HG03135 (cell line): ENCODE data around the gene ATP6V0A1.
A peak's percentile ranks its signal among the peaks of the same experiment; 100 is the strongest.
"Not testable (repeated sequence)": the region's sequence is repeated elsewhere in the genome, so short reads cannot be mapped to it uniquely, and the experiment has no call there.

ENCODE experiments used
- ATAC-seq: cut with Tn5 transposase; IDR thresholded peaks from one replicate; pipeline ENCODE4 v1.9.1; 2021; ENCODE audit warnings: mild to moderate bottlenecking, moderate library complexity; ENCODE audit not compliant: unreplicated experiment

Gene ATP6V0A1

DNA sequence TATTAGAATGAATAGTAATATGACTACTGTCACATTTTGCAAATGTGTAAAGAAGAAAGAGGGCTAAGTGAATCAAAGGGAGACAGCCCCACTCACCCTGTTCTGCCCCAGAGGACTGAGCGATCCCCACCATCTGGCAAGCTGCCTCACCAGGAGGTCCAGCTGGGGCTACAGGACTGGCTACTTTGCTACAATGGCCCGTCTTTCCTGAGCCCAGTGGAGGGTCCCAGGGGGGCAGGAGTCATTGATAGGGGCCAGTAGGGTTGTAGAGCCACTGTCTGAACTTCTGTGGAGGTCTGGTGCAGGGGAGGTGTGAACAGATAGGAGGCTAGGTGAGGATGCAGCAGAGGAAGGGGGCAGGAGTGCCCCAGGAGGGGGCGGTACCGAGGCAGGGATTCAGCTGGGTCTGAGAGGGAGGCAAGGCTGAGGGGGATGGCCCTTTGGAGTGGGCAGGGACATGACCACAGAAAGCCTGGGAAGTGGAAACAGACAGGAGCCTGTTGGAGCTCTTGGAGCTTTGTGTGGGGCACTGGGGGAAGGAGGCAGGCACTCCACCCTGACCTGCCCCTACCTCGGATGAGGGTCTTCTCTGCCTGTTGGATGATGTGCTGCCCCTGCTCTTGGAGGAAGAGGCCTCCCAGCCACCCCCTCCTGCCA is 97.4 kb downstream of the ATP6V0A1 start:
- not testable (repeated sequence) for ATAC-seq

DNA sequence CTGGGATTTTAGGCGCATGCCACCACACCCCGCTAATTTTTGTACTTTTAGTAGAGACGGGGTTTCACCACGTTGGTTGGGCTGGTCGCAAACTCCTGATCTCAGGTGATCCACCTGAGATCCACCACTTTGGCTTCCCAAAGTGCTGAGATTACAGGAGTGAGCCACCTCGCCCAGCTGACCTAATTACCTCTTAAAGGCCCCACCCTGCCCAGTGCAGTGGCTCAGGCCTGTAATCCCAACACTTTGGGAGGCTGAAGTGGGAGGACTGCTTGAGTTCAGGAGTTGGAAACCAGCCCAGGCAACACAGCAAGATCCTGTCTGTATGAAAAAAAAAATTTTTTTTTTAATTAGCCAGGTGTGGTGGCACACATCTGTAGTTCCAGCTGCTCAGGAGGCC is 100.4 kb downstream of the ATP6V0A1 start:
- ATAC-seq: no peak

DNA sequence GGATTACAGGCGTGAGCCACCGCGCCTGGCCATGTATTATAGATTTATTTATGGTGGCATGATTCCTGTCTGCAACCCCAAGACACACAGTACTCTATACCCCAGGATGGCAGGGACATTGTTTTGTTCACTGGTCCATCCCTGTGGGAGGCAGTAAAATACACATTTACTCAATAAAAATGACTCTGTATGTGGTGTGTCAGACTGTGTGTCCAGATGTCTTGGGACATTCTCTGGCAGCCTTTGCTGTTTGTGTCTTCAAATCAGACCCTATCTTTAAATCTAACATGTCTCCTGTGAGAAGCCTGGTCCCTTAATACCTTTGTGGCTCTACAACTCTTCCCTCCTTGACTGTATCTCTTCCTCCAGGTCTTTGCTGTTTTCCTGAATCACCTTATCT is 101.6 kb downstream of the ATP6V0A1 start:
- no peak for ATAC-seq

DNA sequence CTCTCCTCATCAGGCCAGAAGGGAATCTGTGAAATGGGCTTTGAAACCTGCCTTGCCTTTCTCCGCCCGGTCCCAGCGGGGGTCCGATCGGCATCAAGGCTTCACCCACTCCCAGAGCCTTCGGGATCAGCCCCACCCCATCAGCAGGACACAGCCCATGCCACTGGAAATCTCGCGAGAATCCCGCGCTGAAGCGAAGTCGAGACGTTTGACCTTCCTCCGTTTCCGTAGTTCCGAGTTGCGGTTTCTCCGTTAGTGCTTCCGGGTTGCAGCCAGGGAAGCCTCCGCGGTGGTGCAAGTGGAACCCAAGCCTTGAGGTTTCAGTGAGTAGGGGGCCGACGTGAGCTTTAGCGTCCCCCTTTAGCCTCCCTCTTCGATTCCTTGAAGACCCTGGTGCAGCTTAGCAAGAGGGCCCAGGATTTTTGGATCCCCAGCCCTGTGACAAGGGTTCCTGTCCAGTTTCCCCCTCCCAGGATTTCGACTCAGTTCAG is 103.3 kb downstream of the ATP6V0A1 start, which contains the start of gene COASY:
COASY (plus strand) TSS at position 252 of the 491 bp plus-strand sequence. CDS start 475 bp downstream, outside the sequence.
- ATAC-seq: no peak

DNA sequence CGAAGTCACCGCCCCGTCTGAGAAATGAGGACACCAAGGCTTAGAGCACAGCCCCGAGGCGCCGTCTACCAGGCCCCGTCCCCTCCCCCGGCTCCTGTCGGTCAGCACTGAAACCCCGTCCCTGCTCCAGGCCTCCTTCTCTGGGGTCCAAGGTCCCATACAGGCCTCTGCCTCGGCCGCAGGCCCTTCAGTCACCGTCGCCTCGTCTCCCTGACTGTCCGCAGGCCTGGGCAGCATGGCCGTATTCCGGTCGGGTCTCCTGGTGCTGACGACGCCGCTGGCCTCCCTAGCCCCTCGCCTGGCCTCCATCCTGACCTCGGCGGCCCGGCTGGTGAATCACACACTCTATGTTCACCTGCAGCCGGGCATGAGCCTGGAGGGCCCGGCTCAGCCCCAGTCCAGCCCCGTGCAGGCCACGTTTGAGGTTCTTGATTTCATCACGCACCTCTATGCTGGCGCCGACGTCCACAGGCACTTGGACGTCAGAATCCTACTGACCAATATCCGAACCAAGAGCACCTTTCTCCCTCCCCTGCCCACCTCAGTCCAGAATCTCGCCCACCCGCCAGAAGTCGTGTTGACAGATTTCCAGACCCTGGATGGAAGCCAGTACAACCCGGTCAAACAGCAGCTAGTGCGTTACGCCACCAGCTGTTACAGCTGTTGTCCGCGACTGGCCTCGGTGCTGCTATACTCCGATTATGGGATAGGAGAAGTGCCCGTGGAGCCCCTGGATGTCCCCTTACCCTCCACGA is 103.9 kb downstream of the ATP6V0A1 start:
- ATAC-seq: no peak

DNA sequence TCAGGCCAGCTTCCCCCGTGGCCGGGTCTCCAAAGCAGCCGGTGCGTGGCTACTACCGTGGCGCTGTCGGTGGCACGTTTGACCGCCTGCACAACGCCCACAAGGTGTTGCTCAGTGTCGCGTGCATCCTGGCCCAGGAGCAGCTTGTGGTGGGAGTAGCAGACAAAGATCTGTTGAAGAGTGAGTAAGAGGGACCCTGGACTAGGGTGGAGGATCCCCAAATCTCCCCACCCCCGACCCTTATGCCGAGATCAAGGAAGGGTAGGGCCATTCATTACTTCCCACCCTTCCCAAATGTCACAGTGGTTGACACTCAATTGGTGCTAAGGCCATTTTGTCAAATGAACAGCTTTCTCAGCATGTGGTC is 104.4 kb downstream of the ATP6V0A1 start:
- ATAC-seq: no peak

DNA sequence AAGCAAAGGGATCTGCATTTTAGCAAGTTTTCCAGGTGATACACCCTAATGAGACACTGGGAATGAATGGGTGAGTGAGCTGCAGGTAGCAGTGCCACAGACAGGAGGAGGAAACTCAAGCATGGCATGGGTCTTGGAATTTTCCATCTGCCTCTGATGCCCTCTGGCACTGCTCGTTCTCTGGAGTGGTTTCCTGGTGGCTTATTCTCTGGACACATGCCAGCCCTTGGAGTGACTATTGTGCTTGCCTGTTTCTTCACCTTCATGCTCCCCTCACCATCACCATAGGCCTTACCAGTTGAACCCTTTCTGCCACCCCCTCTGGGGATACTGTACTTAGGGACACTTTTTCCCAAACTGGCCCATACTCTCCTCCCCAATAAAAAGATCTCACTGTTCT is 104.9 kb downstream of the ATP6V0A1 start:
- no peak for ATAC-seq

DNA sequence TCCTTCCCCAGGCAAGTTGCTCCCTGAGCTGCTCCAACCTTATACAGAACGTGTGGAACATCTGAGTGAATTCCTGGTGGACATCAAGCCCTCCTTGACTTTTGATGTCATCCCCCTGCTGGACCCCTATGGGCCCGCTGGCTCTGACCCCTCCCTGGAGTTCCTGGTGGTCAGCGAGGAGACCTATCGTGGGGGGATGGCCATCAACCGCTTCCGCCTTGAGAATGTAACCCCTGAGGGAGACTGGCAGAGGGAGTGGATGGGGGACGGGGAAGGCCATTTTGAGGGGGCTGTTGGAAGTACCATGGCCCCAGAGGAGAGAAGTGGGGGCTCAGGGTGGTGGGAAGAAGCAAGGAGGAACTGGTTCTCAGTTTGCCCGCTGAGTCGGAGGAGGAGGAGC is 105.3 kb downstream of the ATP6V0A1 start:
- no peak for ATAC-seq

DNA sequence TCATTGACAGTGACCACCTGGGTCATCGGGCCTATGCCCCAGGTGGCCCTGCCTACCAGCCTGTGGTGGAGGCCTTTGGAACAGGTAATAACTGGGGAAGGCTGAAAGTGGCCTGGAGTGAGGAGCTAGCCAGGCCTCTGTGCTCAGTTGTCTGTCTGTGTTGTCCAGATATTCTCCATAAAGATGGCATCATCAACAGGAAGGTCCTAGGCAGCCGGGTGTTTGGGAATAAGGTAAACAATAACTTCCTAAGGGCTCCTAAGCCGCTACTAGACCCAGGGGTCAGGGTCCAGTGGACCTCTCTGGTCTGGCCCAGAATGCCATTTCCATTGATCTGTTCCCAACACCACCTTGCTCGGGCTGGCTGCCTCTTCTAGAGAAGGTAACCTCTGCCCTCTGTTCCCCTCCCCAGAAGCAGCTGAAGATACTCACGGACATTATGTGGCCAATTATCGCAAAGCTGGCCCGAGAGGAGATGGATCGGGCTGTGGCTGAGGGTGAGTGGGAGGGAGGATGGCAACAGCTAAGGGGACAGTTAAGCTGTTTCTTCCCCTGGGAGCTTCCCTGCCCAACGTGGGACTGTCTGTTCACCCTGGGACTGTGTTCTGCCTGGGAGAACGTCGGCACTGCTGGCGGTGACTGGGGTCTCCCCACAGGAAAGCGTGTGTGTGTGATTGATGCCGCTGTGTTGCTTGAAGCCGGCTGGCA is 106.3 kb downstream of the ATP6V0A1 start:
- ATAC-seq: no peak

DNA sequence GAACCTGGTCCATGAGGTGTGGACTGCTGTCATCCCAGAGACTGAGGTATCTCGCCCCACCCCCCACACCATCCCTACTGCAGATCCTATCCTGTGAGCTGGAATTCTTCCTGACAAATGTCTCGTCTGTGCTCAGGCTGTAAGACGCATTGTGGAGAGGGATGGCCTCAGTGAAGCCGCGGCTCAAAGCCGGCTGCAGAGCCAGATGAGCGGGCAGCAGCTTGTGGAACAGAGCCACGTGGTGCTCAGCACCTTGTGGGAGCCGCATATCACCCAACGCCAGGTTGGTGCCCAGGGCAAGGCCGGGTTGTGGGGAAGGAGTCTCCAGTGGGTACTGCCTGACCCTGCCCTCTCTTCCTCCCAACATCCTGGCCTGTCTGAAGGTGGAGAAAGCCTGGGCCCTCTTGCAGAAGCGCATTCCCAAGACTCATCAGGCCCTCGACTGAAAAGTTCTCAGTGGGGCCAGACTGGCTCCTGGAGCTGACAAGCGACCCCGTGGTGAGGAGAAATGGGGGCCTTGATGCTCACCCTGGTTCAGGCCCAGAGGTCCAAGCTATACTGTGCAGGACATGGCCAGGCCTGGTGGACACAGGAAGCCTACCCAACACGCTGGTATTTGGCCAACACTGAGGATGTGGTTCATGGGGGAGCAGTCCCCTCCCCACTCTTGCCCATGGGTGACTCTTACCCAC is 107.0 kb downstream of the ATP6V0A1 start:
- no peak for ATAC-seq

DNA sequence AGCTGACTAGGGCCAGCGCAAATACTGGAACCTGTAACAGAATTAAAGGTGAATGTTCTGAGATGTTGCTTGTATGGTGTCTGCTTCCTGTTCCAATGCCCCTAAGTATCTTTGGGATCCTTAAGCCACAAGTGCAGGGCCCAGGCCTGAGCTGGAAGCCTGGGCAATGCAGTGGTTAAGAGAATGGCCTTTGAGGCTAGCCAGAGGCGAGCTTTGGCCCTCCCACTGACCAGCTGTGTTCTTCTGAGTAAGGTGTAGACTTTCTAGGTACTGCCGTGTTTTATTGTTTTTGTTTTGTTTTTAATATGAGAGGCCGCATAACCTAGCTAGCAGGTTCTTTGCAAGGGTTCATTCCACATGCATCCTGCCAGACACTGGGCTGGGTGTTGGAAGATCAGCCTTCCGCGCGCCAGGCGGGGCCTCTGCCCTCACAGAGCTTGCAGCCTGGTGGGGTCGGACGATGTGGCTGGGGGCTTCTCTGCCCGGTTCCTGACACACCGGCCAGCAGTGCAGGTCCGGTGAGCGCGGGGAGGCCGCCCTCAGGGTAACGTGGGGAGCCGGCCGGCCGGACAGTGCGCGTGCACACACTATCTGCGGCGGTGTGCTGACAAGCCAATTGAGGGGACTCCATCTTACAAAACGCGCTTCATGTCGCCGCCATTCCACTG is 107.7 kb downstream of the ATP6V0A1 start:
- ATAC-seq: no peak

DNA sequence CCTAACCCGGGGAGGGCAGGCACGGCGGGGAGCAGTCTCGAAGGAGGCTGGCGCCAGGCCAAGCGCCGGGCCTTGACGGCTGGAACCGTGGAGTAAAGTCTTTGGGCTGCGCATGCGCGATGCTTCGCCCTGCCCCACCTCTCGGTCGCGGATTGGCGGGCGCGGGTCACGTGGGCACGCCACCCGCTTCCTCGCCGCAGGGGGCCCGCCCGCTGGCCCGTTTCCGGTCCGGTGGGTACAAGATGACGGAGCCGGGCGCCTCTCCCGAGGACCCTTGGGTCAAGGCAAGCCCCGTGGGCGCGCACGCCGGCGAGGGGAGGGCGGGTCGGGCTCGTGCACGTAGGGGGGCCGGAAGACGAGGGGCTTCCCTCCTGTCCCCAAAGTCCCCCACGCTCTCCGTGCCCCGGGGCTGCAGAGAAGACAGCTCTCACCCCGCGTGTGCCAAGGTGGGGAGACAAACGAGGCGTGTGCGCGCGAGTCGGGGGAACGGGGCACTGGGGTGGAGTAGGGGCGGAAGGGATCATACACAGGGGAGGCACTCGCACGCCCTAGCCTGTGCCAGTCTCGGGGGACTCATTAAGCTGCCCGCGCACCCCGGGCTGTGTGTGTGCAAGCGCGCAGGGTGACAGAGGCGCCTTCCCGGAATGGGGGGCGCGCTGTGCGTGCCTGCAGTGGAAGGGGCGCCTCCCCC is 108.3 kb downstream of the ATP6V0A1 start, which contains the start of gene MLX:
MLX (plus strand) TSS at position 218 of the 691 bp plus-strand sequence; CDS start at position 243, 25 bp downstream.
- ATAC-seq: peak; percentile 61

DNA sequence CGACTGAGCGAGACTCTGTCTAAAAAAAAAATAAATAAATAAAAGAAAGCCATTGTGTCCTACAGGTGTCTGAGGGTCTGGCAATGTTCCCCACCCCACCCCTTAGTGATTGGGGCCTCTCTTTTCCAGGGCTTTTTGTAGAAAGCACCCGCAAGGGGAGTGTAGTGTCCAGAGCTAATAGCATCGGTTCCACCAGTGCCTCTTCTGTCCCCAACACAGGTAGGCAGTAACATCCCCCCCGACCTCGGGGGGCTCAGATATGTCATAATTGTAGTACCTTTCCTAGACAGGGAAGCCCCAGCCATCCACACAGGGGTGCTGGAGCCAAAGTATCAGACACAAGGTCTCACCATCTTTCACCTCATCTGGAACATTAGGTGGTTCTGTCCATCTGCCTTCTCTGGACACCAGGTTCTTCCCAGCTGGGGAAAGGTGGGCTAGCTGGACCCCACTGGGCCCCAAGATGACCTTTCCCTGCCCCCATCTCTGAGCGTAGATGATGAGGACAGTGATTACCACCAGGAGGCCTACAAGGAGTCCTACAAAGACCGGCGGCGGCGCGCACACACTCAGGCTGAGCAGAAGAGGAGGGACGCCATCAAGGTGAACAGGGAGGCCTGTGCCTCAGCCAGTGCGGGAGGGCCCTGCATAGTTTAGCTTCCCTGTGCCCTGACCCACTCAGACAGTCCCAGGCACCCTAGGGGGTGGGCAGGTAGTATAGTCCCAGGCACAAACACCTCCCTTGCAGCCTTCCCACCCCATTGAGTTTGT is 109.8 kb downstream of the ATP6V0A1 start:
- ATAC-seq: no peak

DNA sequence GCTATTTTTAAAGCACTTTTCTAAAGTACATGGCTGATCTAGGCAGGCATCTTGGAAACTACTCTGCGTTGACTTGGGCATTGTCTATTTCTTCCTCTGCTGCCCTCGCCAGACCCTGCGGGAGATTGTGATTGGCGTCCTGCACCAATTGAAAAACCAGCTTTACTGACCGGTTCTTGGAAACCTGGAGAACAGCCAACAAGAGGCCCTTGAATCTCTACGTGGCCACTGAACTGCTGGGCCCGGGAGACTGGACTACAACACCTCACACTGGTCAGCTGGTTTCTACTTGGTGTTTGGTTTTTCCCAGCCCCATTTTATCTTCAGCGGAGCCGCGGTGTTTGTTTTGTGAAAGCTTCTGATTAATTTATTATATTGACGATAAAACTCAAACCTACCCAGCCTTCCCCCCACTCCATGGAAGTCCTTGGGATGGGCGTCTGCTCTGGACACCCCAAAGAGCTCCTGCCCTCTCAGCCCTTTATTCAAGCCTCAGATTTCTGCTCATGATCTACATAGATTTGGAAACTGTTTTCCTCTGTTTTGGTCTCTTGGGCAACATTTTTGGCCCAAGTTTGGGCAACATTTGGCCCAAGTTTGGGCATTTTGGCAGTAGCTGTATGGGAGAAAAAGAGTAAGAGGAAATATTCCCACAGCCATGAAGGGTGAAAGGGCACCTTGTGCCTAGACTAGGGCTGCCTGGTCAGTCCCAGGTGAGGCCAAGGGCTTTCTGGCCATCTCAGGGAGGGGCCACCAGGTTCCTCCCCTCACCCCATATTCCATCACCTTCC is 113.0 kb downstream of the ATP6V0A1 start:
- no peak for ATAC-seq
